ENCODE results near the gene BAHCC1. TPM values are rescaled to one million over a fixed set of nuclear protein-coding genes. Genes with fewer than 3 reads are reported as not detected.
A peak's percentile ranks its signal among the peaks of the same experiment; 100 is the strongest.

BAHCC1 gene
- total and polyA plus RNA-seq, 12 donors, result 4.8 to 13.1 (median 9.2) TPM

- DNase-seq (no peak), ATAC-seq (no peak)
- H3K27ac ChIP-seq, result peak overlapping the region in 6 of 10 donors; percentile 35 to 60 (median 58)
- H3K36me3 ChIP-seq, result no peaks in the 10 kb centered on the region
- H3K27me3 ChIP-seq, result peaks cover 0 to 40% (median 0%) of the 10 kb centered on the region in 7 donors
- intact Hi-C loops (cut with DNase I), result loop anchor here (1.0 to 10.0 kb wide), 13 partner anchors 60 to 337 kb away; partner anchors contain the start of genes BAHCC1 (in 3 of the 10) and SLC38A10 (in 3 of the 10)
- peak overlapping the region; percentile 12 to 64 (median 58) for H3K4me3 ChIP-seq
- 71 to 74% methylated on average over 18 of the region's 18 CpGs for WGBS, 2 donors
- H3K9me3 ChIP-seq, result no peaks in the 10 kb centered on the region
- TF ChIP-seq, protein P1, sequence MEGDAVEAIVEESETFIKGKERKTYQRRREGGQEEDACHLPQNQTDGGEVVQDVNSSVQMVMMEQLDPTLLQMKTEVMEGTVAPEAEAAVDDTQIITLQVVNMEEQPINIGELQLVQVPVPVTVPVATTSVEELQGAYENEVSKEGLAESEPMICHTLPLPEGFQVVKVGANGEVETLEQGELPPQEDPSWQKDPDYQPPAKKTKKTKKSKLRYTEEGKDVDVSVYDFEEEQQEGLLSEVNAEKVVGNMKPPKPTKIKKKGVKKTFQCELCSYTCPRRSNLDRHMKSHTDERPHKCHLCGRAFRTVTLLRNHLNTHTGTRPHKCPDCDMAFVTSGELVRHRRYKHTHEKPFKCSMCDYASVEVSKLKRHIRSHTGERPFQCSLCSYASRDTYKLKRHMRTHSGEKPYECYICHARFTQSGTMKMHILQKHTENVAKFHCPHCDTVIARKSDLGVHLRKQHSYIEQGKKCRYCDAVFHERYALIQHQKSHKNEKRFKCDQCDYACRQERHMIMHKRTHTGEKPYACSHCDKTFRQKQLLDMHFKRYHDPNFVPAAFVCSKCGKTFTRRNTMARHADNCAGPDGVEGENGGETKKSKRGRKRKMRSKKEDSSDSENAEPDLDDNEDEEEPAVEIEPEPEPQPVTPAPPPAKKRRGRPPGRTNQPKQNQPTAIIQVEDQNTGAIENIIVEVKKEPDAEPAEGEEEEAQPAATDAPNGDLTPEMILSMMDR (IDR thresholded peaks at IDR 0.05), result no peak
- H3K4me1 ChIP-seq, result peaks cover 18 to 62% (median 44%) of the 10 kb centered on the region in 9 donors
Measured at GRCh38 chr17:81481815-81482505, 86.7 kb downstream of the BAHCC1 start.

- TF ChIP-seq, protein P1 (IDR thresholded peaks at IDR 0.05), result no peak
- ATAC-seq (no peak), DNase-seq (no peak)
- Histone ChIP-seq H3K36me3 (no peaks in the 10 kb centered on the region), H3K4me3 (no peak overlapping the region), H3K27ac (peak overlapping the region in 9 of 10 donors; percentile 31 to 60 (median 48)), H3K4me1 (peaks cover 21 to 69% (median 48%) of the 10 kb centered on the region in 9 donors), H3K27me3 (peaks cover 0 to 40% (median 0%) of the 10 kb centered on the region in 7 donors), H3K9me3 (no peaks in the 10 kb centered on the region)
- 69 to 79% methylated on average over 11 of the region's 11 CpGs for WGBS, 2 donors
- intact Hi-C loops (cut with DNase I), result loop anchor here (2.0 to 10.0 kb wide), 12 partner anchors 60 to 338 kb away; partner anchors contain the start of genes SLC38A10 (in 3 of the 10) and BAHCC1 (in 1 of the 10)
Measured at GRCh38 chr17:81482673-81483072, 87.4 kb downstream of the BAHCC1 start.

DNA sequence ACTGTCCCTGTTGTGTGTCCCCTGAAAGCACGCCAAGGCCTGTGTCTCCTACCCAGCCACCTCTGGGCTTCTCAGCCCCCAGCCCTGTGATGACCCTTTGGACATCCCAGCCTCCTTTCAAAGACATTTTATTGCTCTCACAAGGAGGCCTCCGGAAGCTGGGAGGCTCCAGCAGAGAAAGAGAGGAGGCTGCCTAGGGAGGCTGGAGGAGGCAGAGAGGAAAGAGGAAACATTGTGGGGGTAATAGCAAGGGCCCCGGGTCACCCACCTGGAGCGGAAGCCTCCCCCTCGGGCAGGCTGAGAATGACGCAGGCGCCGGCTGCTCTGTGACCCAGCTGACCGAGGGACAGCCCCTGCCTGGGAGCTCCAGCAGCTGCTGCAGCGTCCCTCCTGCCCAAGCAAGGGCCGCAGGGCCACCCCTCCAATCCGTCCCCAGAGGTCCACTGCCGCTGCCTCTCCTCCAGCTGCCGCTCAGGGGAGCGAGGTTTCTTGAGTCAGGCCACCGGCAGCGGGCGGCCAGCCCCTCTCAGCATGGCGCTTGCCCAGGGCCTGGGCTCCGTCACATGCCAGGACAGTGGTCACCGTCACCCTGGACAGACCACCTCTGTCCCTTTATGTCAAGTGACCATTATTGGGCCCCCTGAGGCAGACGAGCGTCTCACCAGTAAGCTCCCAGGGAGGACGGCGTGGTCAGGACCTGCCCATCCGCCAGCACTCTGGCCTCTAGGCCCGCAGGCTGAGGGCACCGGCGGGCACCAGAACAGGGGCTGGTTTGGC is 88.0 kb downstream of the BAHCC1 start:
- DNase-seq (peak; percentile 68 to 80), ATAC-seq (peak; percentile 4 to 70 (median 28))
- Histone ChIP-seq H3K4me1 (peaks cover 21 to 70% (median 50%) of the 10 kb centered on the region in 9 donors), H3K9me3 (no peaks in the 10 kb centered on the region), H3K4me3 (peak overlapping the region in 9 of 10 donors; percentile 33 to 59 (median 54)), H3K36me3 (no peaks in the 10 kb centered on the region), H3K27me3 (peaks cover 0 to 40% (median 0%) of the 10 kb centered on the region in 7 donors), H3K27ac (peak overlapping the region in 9 of 10 donors; percentile 37 to 60 (median 48))
- TF ChIP-seq, protein P1 (IDR thresholded peaks at IDR 0.05), result no peak
- intact Hi-C loops (cut with DNase I), result loop anchor here (2.0 to 10.0 kb wide), 12 partner anchors 61 to 338 kb away; partner anchors contain the start of genes SLC38A10 (in 3 of the 10) and BAHCC1 (in 1 of the 10)
- 48 to 54% methylated on average over 29 of the region's 29 CpGs for WGBS, 2 donors

DNA sequence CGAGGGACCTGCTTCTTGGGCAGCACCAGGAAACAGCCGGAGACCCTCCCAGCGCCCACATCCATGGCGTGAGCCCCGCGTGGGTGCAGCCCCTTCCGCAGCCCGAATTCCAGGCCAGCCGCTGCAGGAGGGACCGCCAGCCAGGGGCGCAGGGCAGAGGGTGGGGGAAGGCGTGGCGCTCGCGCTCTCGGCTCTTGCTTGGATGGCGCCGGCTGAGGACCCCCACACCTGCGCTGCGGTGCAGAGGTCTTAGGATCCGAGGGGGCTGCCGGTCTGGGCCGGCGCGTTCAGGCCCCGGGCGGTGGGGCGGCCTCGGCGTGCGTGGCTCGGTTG is 88.6 kb downstream of the BAHCC1 start:
- peaks cover 23 to 75% (median 56%) of the 10 kb centered on the region in 9 donors for H3K4me1 ChIP-seq
- 8 to 12% methylated on average over 32 of the region's 32 CpGs for WGBS, 2 donors
- peak overlapping the region in 9 of 10 donors; percentile 33 to 59 (median 54) for H3K4me3 ChIP-seq
- no peak for DNase-seq
- H3K36me3 ChIP-seq, result no peaks in the 10 kb centered on the region
- H3K9me3 ChIP-seq, result no peaks in the 10 kb centered on the region
- TF ChIP-seq, protein P1 (IDR thresholded peaks at IDR 0.05), result no peak
- intact Hi-C loops (cut with DNase I), result loop anchor here (1.0 to 10.0 kb wide), 17 partner anchors 62 to 339 kb away; partner anchors contain the start of genes SLC38A10 (in 3 of the 10) and BAHCC1 (in 1 of the 10)
- peak overlapping the region in 8 of 10 donors; percentile 37 to 60 (median 50) for H3K27ac ChIP-seq
- peak in 4 of 8 donors; percentile 0 to 3 (median 0) for ATAC-seq
- peaks cover 0 to 40% (median 0%) of the 10 kb centered on the region in 7 donors for H3K27me3 ChIP-seq

Data from heart right ventricle (tissue), 16 donors.